ENCODE measurements around the gene GNB5. TPM values are rescaled to one million over a fixed set of nuclear protein-coding genes. Genes with fewer than 3 reads are reported as not detected.

The GNB5 gene
- total RNA-seq, 1 donor from 2014 or later: 25.6 TPM

DNA sequence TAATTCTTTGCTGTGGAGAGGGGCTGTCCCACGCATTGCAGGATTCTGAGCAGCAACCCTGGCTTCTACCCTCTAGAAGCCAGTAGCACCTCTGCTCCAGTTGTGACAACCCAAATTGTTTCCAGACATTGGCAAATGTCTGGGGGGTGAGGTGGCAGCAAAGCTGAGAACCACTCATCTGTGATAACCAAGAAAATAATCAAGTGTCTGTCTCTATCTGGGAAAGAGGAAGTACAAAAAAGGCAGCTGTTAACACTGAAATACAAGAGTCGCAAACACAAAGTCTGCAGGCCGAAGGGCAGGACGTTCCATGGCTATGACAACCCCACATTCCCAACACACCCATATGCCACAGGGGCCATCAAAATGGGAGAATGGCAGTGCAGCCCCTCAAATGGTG is 42.2 kb upstream of the GNB5 start:
- FAIRE-seq: no peak
- no peaks in the 10 kb centered on the region for H3K36me3 Mint-ChIP-seq (ENCODE audit: low read depth, unreplicated experiment)
- H3K4me1 Mint-ChIP-seq (ENCODE audit: low read depth, unreplicated experiment): peaks cover 14% of the 10 kb centered on the region
- no peaks in the 10 kb centered on the region for H3K36me3 ChIP-seq (ENCODE audit: insufficient read depth, low read length)
- no peaks in the 10 kb centered on the region for H4K20me1 ChIP-seq (ENCODE audit: insufficient read depth, low read length)
- no peak overlapping the region for H2AFZ ChIP-seq (ENCODE audit: low read depth, low read length)
- peak overlapping the region; percentile 16 for H3K4me2 ChIP-seq (ENCODE audit: low read length)
- no peak overlapping the region for H3K4me3 ChIP-seq (ENCODE audit: insufficient read depth, low read depth, low read length)
- H3K9me3 Mint-ChIP-seq (ENCODE audit: unreplicated experiment): no peaks in the 10 kb centered on the region
- no peak overlapping the region for H3K9ac ChIP-seq (ENCODE audit: low read length)
- H3K27ac Mint-ChIP-seq (ENCODE audit: unreplicated experiment): peak overlapping the region; percentile 69
- TF ChIP-seq, protein P1, sequence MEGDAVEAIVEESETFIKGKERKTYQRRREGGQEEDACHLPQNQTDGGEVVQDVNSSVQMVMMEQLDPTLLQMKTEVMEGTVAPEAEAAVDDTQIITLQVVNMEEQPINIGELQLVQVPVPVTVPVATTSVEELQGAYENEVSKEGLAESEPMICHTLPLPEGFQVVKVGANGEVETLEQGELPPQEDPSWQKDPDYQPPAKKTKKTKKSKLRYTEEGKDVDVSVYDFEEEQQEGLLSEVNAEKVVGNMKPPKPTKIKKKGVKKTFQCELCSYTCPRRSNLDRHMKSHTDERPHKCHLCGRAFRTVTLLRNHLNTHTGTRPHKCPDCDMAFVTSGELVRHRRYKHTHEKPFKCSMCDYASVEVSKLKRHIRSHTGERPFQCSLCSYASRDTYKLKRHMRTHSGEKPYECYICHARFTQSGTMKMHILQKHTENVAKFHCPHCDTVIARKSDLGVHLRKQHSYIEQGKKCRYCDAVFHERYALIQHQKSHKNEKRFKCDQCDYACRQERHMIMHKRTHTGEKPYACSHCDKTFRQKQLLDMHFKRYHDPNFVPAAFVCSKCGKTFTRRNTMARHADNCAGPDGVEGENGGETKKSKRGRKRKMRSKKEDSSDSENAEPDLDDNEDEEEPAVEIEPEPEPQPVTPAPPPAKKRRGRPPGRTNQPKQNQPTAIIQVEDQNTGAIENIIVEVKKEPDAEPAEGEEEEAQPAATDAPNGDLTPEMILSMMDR (IDR thresholded peaks at IDR 0.05; ENCODE audit: insufficient read depth, low read depth, low read length): no peak
- TF ChIP-seq EZH2 (IDR thresholded peaks at IDR 0.05; ENCODE audit: insufficient read depth, low read length): no peak
- no peaks in the 10 kb centered on the region for H3K79me2 ChIP-seq (ENCODE audit: insufficient read depth, low read length)
- peaks cover 2% of the 10 kb centered on the region for H3K27me3 ChIP-seq (ENCODE audit: insufficient read depth, low read length)
- H3K27me3 Mint-ChIP-seq (ENCODE audit: low read depth, unreplicated experiment): no peaks in the 10 kb centered on the region
- H3K27ac ChIP-seq (ENCODE audit: low read depth, low read length): no peak overlapping the region
- H3K4me3 Mint-ChIP-seq (ENCODE audit: unreplicated experiment): peak overlapping the region; percentile 6
- no peaks in the 10 kb centered on the region for H3K9me3 ChIP-seq (ENCODE audit: insufficient read depth, low read depth, low read length)
- H3K4me1 ChIP-seq (ENCODE audit: insufficient read depth, low read length): no peaks in the 10 kb centered on the region
- DNase-seq (ENCODE audit: low read depth): no peak

DNA sequence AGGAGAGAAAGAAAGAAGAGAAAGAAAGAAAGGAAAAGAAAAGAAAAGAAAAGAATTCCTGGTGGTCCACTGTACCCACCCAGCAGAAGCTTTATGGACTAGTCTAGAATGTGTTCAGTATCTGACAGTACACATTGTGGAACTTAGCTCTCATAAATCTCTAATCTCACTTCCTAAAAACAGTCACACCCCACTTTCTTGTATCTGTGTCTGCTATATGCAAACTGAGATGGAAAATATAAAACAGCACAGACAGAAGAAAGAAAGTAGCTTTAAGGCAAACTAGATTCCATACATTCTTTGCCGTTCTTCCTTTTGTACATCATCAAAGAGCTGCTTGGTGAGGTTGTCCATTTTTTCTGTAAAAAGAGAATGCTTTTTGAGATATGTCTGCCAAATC is 41.1 kb upstream of the GNB5 start:
- H3K27ac Mint-ChIP-seq (ENCODE audit: unreplicated experiment): peak overlapping the region; percentile 28

DNA sequence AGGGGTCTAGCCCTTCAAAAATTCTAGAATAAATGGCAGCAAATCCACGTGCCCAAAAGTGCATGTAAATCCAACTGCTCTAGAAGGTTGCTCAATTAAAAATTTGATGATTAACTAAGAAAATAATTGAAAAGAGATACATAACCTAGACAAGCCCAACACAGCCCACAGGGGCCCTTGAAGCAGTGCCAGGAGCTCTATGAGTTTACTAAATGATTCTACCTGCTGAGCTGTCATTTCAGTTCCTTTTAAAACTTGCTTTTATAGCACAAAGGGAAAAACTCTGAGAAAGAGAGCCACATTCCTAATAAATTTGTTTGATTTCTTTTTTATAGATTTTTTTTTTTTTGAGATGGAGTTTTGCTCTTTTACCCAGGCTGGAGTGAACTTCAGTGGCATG is 38.9 kb upstream of the GNB5 start:
- no peak overlapping the region for H3K27ac Mint-ChIP-seq (ENCODE audit: unreplicated experiment)
- no peak overlapping the region for H3K4me3 Mint-ChIP-seq (ENCODE audit: unreplicated experiment)
- FAIRE-seq (no peak), DNase-seq (ENCODE audit: low read depth) (no peak)
- H3K4me1 Mint-ChIP-seq (ENCODE audit: low read depth, unreplicated experiment): peaks cover 21% of the 10 kb centered on the region
- Histone ChIP-seq H3K79me2 (ENCODE audit: insufficient read depth, low read length) (no peaks in the 10 kb centered on the region), H3K4me2 (ENCODE audit: low read length) (no peak overlapping the region), H3K36me3 (ENCODE audit: insufficient read depth, low read length) (no peaks in the 10 kb centered on the region), H3K27me3 (ENCODE audit: insufficient read depth, low read length) (peaks cover 2% of the 10 kb centered on the region), H3K9me3 (ENCODE audit: insufficient read depth, low read depth, low read length) (no peaks in the 10 kb centered on the region), H3K4me3 (ENCODE audit: insufficient read depth, low read depth, low read length) (no peak overlapping the region), H4K20me1 (ENCODE audit: insufficient read depth, low read length) (no peaks in the 10 kb centered on the region), H3K9ac (ENCODE audit: low read length) (no peak overlapping the region), H3K4me1 (ENCODE audit: insufficient read depth, low read length) (no peaks in the 10 kb centered on the region), H2AFZ (ENCODE audit: low read depth, low read length) (no peak overlapping the region), H3K27ac (ENCODE audit: low read depth, low read length) (no peak overlapping the region)
- H3K9me3 Mint-ChIP-seq (ENCODE audit: unreplicated experiment): no peaks in the 10 kb centered on the region
- TF ChIP-seq EZH2 (IDR thresholded peaks at IDR 0.05; ENCODE audit: insufficient read depth, low read length): no peak
- no peaks in the 10 kb centered on the region for H3K36me3 Mint-ChIP-seq (ENCODE audit: low read depth, unreplicated experiment)
- no peaks in the 10 kb centered on the region for H3K27me3 Mint-ChIP-seq (ENCODE audit: low read depth, unreplicated experiment)

More for the DNA sequence above, 41.1 kb upstream of the GNB5 start:
- no peak for FAIRE-seq
- H3K36me3 Mint-ChIP-seq (ENCODE audit: low read depth, unreplicated experiment): no peaks in the 10 kb centered on the region
- no peak overlapping the region for H3K4me2 ChIP-seq (ENCODE audit: low read length)
- H3K27me3 ChIP-seq (ENCODE audit: insufficient read depth, low read length): peaks cover 2% of the 10 kb centered on the region
- H3K4me1 Mint-ChIP-seq (ENCODE audit: low read depth, unreplicated experiment): peaks cover 20% of the 10 kb centered on the region
- H3K27me3 Mint-ChIP-seq (ENCODE audit: low read depth, unreplicated experiment): no peaks in the 10 kb centered on the region
- no peaks in the 10 kb centered on the region for H4K20me1 ChIP-seq (ENCODE audit: insufficient read depth, low read length)
- H3K4me3 ChIP-seq (ENCODE audit: insufficient read depth, low read depth, low read length): no peak overlapping the region
- no peaks in the 10 kb centered on the region for H3K79me2 ChIP-seq (ENCODE audit: insufficient read depth, low read length)
- DNase-seq (ENCODE audit: low read depth): no peak
- no peaks in the 10 kb centered on the region for H3K9me3 Mint-ChIP-seq (ENCODE audit: unreplicated experiment)
- no peak overlapping the region for H3K27ac ChIP-seq (ENCODE audit: low read depth, low read length)
- H3K9me3 ChIP-seq (ENCODE audit: insufficient read depth, low read depth, low read length): no peaks in the 10 kb centered on the region
- no peak for TF ChIP-seq EZH2 (IDR thresholded peaks at IDR 0.05; ENCODE audit: insufficient read depth, low read length)
- TF ChIP-seq, protein P1 (IDR thresholded peaks at IDR 0.05; ENCODE audit: insufficient read depth, low read depth, low read length): no peak
- H3K4me3 Mint-ChIP-seq (ENCODE audit: unreplicated experiment): no peak overlapping the region
- no peaks in the 10 kb centered on the region for H3K36me3 ChIP-seq (ENCODE audit: insufficient read depth, low read length)
- H3K4me1 ChIP-seq (ENCODE audit: insufficient read depth, low read length): no peaks in the 10 kb centered on the region
- no peak overlapping the region for H3K9ac ChIP-seq (ENCODE audit: low read length)
- no peak overlapping the region for H2AFZ ChIP-seq (ENCODE audit: low read depth, low read length)
